HG02610 (cell line): ENCODE measurements around the gene LIMS4.
"Not testable (repeated sequence)": the region's sequence is repeated elsewhere in the genome, so short reads cannot be mapped to it uniquely, and the experiment has no call there.

Experiments used
- ATAC-seq: cut with Tn5 transposase; IDR thresholded peaks from one replicate; pipeline ENCODE4 v1.9.1; 2021; ENCODE audit warnings: mild to moderate bottlenecking, moderate library complexity; ENCODE audit not compliant: unreplicated experiment

Gene LIMS4

DNA sequence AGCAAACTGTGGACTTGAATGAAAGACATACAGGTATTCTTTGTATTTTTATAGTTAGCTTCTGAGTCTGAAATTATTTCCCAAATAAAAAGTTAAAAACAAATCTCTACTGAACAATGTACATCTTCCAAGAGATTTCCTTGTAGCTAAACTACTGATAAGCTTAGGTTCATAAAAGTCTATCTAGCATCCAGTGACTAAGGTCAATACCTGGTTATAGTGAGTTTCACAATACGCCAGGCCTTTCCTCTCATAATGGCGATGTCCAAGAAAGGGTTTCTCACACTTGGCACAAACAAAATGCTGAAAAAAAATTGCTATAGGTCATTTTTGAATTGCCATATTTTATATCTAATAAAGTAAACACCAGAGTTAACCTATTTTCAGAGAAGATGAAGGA is 21.7 kb downstream of the LIMS4 start:
- ATAC-seq, result not testable (repeated sequence)

DNA sequence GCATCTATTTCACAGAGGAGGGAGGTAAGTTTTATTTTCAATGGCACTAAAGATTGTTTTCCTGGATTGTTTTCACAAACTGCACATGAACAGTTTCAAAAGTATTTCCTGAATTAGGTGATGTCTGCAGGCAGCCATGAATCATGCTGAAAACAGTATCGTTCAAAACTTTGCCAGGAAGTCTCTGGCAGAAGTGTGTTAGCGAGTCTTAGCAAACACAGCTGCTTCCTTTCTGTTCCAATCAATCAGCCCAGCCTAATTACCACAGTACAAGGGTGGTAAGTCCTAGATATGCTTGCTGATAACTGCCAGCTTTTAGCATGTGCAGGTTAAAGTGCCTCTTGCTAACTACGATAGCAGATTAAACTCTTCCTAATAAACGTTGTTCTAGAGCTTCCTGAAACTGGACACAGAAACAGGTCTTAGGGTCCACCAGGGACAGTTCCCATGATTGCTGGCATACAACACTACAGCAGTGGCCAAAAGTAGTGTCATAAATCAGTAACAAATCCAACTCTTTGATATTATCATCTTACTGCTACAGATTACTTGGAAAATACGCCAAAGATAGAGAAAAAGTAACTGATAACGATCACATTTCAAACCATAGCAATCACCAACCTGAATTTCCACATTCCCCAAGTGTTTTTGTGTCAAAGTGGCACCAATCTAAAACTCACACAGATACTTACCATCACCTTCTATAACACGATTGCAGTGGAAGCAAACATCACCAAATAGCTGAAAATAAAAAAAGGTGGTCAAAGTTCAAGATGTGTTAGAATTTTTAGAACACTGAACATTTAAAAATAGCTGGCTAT is 23.3 kb downstream of the LIMS4 start:
- ATAC-seq, result not testable (repeated sequence)

DNA sequence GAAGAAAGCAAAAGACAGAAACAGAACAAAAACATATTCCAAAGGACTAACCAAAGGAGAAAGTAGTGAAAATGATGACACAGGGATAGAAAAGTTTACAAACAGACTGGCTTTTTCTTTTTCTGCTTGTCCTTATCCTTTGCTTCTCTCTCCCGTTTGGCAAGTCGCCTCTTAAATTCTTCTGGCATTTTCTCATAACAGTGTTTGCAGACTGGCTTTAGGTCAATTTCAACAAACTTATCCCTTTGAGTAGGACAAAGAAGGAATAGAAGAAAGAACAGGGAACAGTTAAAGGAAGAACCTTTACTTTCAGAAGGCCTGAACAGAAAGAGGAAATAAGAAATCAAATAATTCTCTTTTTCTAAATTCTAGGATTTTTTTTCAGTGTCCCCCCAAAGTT is 26.0 kb downstream of the LIMS4 start:
- not testable (repeated sequence) for ATAC-seq

DNA sequence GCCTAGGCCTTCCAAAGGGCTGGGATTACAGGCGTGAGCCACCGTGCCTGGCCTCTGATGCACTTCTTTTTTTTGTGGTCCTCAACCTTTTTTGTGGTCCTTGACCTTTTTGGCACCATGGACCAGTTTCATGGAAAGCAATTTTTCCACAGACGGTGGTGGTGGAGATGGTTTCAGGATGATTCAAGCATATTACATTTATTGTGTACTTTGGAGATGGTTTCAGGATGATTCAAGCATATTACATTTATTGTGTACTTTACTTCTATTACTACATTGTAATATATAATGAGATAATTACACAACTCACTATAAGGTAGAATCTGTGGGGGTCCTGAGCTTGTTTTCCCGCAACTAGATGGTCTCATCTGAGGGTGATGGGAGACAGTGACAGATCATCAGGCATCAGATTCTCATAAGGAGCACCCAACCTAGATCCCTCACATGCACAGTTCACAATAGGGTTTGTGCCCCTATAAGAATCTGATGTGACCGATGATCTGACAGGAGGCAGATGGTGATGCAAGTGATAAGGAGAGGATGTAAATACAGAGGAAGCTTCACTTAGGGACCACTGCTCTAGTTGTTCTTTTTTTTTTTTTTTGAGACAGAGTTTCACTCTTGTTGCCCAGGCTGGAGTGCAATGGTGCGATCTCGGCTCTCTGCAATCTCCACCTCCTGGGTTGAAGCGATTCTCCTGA is 29.2 kb downstream of the LIMS4 start:
- ATAC-seq, result not testable (repeated sequence)

DNA sequence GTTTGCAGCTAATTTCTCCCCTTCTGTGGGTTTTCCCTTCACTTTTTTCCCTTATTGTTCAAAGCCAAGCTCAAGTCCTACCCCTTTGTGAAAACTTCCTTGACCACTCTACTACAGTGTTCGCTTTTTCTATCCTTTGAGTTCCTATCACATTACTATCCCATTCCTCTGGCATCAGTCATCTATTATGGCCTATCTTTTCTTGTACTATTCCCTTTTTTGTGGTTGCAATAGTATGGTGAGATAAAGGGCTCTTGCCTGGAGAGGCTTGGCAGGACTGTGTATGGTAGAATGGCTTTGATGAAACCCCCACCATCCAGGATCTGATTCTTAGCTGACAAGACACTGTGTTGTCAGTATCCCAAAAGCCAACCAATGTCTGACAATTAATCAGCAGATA is 30.7 kb downstream of the LIMS4 start:
- ATAC-seq, result not testable (repeated sequence)

DNA sequence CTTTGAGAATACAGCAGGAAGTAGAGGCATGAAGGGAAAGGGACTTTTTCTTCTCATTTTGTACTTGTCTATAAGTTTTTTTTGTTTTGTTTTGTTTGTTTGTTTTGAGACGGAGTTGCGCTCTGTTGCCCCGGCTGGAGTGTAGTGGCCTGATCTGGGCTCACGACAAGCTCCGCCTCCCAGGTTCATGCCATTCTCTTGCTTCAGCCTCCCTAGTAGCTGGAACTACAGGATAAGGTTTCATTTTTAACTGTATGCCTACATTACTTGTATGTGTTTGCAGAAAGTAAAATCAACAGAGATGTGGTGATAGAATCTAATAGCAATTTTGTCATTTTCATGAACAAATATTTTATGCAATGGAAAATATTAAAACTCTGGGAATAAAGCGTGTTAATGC is 38.1 kb downstream of the LIMS4 start:
- ATAC-seq, result not testable (repeated sequence)

DNA sequence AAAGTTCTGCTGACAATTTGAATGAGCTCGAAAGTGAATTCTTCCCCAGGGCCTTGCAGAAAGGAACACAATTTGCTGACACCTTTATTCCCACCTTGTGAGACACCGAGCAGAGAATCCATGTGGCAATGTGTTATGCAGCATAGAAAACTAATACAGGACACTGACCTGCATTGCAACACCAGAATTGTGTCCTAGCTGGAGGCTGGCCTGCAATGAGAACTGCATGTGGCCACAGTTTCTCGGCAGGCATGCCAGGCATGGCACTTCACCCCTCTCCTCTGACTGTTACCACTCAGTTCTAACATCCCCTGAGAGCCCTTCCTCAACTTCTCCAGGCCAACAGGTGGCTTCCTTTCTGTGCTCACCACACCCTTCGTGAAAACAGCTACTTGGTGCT is 46.9 kb downstream of the LIMS4 start:
- not testable (repeated sequence) for ATAC-seq

DNA sequence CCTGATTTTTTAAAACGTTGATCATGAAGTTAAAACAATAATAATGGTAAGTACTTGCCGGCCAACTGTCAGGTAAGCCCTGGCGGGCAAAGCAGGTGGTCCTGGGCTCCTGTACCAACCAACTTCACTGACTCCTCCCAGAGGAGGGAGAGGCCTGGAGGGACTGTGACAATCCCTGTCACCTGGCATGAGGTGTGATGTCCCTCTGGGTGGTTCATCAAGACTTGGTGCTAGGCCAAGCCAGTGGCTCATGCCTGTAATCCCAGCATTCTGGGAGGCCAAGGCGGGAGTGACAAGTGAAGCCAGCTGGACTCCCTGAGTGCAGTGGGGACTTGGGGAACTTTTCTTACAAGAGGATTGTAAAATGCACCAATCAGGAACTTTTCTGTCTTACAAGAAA is 48.2 kb downstream of the LIMS4 start:
- not testable (repeated sequence) for ATAC-seq

DNA sequence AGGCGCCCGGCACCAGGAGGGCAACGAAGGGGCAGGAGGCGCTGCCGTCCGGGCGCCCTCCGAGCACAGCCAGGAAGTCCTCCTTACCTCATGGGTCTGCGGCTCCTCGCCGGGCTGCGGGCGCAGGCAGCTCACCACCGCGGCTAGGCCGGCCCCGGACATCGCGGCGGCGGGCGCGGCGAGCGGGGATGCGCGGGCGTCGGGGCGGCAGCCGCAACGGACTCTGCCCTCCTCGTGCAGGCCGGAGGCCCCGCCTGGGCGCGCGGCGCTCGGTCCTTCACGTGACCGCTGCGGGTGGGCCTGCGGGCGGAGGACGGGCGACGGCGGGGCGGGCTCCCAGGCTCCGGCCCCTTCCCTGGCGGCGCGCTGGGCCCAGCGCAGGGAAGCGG is 49.0 kb downstream of the LIMS4 start:
- ATAC-seq, result not testable (repeated sequence)

DNA sequence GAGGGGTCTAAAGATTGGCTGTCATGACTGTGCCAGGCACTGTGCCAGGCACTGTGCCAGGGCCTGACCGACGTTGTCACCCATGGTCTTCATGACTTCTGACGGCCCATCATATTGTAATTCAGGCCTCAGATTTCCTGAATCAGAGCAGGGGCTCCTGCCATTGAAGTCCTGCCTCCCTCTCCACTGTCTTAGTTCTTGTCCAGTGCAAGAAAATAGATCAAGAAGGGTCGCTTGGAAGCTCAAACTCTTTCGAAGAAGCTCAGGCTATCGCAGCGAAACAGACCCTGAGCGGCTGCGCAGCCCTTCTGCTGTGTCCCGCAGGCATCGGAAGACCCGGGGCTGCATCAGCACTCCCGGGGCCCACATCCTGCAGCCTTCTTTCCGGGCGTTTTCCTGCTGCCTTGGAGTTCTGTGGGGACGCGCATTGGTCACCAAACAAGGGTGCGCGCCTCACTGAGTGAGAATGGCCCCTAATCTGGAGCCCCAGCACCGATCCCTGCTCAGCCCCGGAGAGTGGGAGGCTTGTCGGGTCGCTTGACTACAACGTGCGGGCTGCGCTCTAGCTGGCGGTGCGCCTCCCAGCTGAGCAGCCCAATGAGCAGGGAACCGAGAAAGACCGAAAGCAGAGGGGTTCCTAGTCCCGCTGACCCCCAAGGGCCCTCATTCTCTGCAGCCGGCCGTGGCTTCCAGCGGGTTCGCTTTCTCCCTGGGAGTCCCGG is 49.6 kb downstream of the LIMS4 start:
- ATAC-seq, result not testable (repeated sequence)

DNA sequence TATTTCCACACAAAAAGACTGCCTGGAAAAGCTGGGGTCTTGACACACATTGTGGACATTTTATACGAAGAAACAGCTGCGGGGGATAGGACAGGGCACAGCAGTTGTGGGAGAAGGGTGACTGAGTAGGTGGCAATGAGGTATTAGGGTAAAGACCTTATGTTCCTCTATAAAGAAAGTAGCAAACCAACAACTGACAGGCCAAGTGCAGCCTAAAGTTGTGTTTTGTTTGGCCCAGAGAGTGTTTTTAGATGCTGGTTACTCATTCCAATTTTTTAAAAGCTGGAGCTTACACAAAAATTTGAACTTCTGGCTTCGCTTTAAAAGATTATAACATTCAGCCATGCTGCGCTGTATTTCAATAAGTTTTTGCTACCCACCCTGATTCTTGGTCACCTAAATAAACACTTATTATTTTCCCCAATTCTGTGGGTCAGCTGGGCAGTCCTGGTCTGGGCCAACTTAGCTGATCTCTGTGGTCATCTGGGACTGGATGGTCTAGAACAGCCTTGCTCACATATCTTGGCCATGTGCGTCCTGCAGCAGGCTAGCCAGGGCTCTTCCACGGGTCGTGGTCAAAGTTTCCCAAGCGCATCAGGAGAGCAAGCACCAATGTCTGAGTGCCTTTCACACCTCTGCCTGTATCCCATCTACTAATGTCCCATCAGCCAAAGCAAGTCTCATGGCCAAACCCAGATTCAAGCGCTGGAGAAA is 51.8 kb downstream of the LIMS4 start:
- ATAC-seq, result not testable (repeated sequence)

DNA sequence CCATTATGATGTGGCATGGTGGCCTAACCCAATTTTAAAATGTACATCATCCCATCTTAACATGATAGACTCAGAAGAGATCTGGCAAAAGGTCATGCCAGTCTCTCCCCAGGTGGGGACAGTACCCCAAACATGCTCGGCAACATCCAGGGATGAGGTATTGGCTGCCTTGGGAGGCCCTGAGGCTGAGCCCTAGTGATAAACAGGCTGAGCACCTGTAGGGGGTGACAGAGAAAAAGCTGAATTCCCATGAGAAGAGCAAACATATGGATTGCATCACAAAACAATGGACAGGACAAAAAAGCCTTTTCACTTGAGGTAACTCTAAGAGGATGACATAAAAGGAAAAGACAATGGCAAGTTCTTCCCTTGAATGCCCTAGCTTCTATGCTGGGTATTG is 65.5 kb downstream of the LIMS4 start:
- ATAC-seq, result not testable (repeated sequence)

DNA sequence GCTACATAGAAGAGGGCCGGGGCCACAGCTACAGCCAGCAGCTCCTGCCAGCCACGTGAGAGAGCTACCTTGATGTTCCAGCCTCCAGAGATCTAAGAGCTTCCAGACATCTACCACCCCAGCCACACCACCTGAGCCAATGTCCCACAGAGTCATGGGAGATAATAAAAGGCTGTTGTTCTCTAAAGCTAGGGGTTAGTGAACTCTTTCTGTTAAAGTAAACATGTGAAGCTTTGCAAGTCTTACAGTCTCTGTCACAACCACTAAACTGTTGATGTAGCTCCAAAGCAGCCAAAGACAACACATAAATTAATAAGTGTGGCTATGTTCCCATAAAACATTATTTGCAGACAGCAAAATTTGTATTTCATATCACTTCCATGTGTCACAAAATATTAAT is 67.6 kb downstream of the LIMS4 start:
- not testable (repeated sequence) for ATAC-seq

DNA sequence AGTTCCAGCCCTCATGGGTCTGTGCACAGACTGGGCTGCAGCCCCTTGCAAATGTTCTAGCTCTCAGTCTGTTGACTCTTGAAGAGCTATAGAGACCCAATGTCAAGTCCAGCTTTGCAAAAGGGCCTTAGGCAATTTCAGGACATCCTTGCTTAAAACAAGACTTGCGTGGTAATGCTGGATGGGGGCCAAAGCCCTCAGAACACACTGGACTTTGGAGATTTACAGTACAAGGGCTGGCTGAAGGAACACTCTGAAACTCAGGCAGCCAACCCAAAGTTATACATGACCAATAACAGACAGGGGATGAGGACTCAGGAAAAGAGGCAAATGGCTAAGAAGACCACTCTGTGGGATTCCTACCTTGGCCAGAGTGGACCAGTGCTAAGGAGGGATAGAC is 68.4 kb downstream of the LIMS4 start:
- ATAC-seq, result not testable (repeated sequence)

DNA sequence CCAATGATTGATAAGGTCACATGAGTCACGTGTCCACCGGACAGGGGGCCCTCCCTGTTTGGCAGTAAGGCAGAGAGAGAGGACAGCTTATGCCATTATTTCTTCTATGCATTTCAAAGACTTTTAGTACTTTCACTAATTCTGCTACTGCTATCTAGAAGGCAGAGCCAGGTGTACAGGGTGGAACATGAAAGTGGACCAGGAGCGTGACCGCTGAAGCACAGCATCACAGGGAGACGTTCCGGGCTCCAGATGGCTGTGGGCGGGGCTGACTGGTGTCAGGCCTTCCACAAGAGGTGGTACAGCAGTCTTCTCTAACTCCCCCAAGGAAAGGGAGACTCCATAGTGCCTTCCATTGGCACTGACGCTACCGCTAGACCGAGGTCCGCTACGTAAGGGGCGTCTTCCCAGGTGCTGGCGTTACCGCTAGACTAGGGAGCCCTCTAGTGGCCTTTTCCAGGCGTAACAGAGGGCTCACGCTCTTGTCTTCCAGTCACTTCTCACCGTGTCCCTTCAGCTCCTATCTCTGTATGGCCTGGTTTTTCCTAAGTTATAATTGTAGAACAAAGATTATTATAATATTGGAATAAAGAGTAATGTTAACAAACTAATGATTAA is 71.5 kb downstream of the LIMS4 start:
- not testable (repeated sequence) for ATAC-seq

DNA sequence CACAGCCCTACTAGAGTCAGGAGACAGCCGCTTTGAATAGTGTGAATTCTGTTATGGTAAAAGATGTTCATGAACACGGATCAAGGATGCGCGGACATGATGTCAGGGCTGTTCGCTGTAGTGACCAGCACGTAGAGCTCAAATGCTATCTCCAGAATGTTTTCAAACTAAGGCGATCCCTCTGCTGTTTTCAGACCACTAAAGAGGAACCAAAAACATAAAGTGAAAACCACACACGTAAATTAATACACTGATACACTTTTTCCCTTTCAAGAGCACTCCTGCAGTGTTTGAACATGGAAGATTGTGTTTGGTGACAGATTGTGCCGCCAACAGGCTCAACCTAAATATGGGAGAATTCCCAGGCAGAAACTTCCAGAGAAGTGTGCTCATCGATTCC is 73.2 kb downstream of the LIMS4 start:
- not testable (repeated sequence) for ATAC-seq

DNA sequence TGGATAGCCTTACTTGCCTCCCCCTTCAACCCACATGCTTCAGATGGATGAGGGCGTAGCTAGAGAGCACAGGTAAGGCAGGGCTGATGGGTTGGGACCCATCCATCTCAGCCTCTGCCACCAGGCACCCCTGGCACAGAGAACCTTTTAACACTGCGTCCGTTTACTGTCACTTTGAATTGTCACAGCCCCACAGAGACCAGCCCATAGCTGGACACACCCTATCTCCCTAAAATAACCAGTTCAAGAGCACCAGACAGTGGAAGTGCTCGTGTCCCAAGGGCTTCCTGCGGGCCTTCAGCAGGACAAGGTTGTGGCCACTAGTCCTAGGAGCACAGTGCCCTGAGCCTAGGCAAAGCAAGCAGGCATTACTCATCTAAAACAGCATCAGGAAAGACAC is 76.6 kb downstream of the LIMS4 start:
- not testable (repeated sequence) for ATAC-seq
